NT2/D1 (cell line): ENCODE results near the gene CNIH2.

ENCODE experiments used
- SUZ12 ChIP-seq: IDR thresholded peaks from 2 replicates; pipeline ENCODE4 v1.6.1; 2011; ENCODE audit not compliant: insufficient read length, insufficient read depth; ENCODE audit errors: extremely low read depth
- YY1 ChIP-seq: IDR thresholded peaks from 2 replicates; pipeline ENCODE4 v1.6.1; 2011; ENCODE audit not compliant: insufficient read length, insufficient read depth
- ZNF274 ChIP-seq: IDR thresholded peaks from 2 replicates; pipeline ENCODE4 v1.6.1; 2011; ENCODE audit warnings: mild to moderate bottlenecking, low read depth, low read length

- no peak for TF ChIP-seq YY1
- TF ChIP-seq ZNF274 = no peak
- no peak for TF ChIP-seq SUZ12
Observed at GRCh38 chr11:66315498-66315885, 37.5 kb downstream of the CNIH2 start.
